Right atrium auricular region (tissue), 2 donors: ENCODE data around the gene IL20RA. TPM values are rescaled to one million over a fixed set of nuclear protein-coding genes. Genes with fewer than 3 reads are reported as not detected.

ENCODE experiments used
- DNase-seq: peaks from one replicate; pipeline ENCODE4 v3.0.0-alpha.2; 2019; ENCODE audit warnings: low spot score
- H3K27ac ChIP-seq, 2 donors: fragments of 200-600 bp; sonication (generic); 1 replicate in 1 of 2; 2 replicates in 1 of 2; pipeline ENCODE4 v1.5.1; 2016 to 2019
- H3K27me3 ChIP-seq, 2 donors: fragments of 200-600 bp; sonication (generic); one replicate each; pipeline versions ENCODE4 v1.5.1 to v1.6.0; 2017 to 2019
- H3K36me3 ChIP-seq: fragments of 200-600 bp; sonication (generic); one replicate; pipeline ENCODE4 v1.5.1; 2016
- H3K4me1 ChIP-seq, 2 donors: fragments of 200-600 bp; sonication (generic); one replicate each; pipeline versions ENCODE4 v1.5.1 to v1.6.0; 2017 to 2019
- H3K4me3 ChIP-seq, 2 donors: fragments of 200-600 bp; sonication (generic); 1 replicate in 1 of 2; 2 replicates in 1 of 2; pipeline ENCODE4 v1.5.1; 2017 to 2019; ENCODE audit warnings: mild to moderate bottlenecking in 1 of 2, moderate library complexity in 1 of 2
- H3K9me3 ChIP-seq, 2 donors: fragments of 200-600 bp; sonication (generic); one replicate each; pipeline ENCODE4 v1.5.1; 2019
- total RNA-seq, 2 donors: library from RNA; depleted of rRNA; stranded (reverse); fragments of >200 nt; gene quantifications; one replicate each; pipeline ENCODE4 v1.1.0, GENCODE V29; 2016
- TF ChIP-seq, protein P1 (sequence below), 2 donors: fragments of 200-600 bp; sonication (generic); IDR thresholded peaks; one replicate each; pipeline ENCODE4 v1.5.1; 2019; ENCODE audit warnings: antibody characterized with exemption in 2 of 2

The IL20RA gene
- total RNA-seq, 2 donors from 2014 or later: 0.12 to 5.0 TPM

DNA sequence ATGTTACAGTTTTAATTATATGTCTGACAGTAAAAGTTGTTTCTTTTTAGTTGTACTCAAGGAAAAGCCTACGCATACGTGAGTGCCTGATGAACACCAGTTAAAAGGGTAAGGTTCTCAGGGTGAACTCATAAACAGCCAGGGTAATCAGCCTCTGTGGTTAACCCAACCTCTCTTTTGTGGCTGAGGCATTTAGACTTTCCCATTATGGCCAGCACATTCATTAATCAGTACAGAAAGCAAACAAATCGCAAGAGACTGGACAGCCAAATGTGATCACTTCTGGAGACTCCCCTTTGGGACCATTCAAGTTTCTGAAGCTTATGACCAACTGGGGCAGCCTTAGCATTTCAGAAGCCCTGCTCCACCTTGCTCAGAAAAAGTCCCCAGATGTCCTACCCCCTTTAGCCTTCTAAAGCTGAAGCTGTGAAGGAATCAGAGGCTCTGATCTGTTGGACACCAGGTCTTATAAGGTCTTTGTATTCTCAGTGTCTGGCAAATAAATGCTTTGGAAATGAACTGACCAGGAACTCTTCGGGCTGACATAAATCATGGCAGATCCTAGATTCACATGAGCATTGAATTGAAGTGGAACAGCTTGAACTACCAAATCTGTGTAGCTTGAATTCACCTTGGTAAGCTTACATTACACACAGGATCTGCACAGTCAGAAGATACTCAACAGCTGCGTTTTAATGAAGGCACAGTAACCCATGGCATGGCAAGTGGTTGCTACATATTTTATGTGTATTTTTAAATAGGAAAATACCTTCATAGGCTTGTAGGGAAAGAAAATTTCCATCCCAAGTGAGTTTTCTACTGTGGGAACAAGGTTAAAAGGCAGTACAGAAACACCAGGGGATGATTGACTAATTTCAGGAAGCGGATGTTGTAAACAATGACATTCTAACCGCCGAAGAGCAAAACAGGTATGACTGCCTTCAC lies 18.7 kb downstream of the IL20RA start:
- Histone ChIP-seq H3K4me3 (no peak overlapping the region), H3K27me3 (no peaks in the 10 kb centered on the region), H3K9me3 (no peaks in the 10 kb centered on the region), H3K4me1 (no peaks in the 10 kb centered on the region), H3K36me3 (no peaks in the 10 kb centered on the region), H3K27ac (no peak overlapping the region)
- no peak for DNase-seq
- TF ChIP-seq, protein P1, sequence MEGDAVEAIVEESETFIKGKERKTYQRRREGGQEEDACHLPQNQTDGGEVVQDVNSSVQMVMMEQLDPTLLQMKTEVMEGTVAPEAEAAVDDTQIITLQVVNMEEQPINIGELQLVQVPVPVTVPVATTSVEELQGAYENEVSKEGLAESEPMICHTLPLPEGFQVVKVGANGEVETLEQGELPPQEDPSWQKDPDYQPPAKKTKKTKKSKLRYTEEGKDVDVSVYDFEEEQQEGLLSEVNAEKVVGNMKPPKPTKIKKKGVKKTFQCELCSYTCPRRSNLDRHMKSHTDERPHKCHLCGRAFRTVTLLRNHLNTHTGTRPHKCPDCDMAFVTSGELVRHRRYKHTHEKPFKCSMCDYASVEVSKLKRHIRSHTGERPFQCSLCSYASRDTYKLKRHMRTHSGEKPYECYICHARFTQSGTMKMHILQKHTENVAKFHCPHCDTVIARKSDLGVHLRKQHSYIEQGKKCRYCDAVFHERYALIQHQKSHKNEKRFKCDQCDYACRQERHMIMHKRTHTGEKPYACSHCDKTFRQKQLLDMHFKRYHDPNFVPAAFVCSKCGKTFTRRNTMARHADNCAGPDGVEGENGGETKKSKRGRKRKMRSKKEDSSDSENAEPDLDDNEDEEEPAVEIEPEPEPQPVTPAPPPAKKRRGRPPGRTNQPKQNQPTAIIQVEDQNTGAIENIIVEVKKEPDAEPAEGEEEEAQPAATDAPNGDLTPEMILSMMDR (IDR thresholded peaks at IDR 0.05): no peak

DNA sequence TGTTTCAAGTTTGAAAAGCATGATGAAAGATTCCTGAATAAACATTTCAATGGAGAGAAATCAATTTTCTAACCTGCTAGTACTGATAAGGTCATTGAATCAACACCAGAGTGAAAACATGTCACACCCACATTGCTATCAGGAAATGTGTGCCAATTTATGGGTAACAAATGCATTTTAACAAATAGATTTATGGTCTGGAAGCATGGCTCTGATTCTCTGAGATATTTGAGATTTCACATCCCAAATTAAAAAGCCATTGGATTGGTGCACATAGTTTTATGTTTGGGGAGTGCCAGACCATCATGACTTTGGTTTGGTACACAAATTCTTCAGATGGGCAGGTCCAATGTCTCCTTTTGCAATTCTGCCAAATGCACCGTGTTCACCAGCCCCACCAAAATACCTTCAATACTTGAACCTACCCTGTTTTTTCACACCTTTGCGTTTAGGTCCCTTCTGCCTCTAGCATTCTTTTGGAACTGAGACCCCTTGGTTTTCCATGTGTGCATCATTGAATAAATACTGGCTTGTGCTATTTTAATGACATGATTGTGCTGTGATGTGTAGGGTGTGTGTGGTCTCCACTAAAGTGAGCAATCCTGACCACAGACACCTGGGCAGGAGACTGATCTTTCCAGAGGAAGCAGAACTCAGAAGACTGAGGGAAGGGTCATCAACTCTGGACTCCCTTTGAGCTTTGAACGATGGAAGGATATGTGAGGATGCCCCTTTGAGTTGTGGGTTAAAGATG lies 20.4 kb downstream of the IL20RA start:
- no peak for DNase-seq
- Histone ChIP-seq H3K36me3 (no peaks in the 10 kb centered on the region), H3K9me3 (peaks cover 0 to 6% of the 10 kb centered on the region in 2 donors), H3K27me3 (no peaks in the 10 kb centered on the region), H3K4me3 (no peak overlapping the region), H3K4me1 (no peaks in the 10 kb centered on the region), H3K27ac (no peak overlapping the region)
- TF ChIP-seq, protein P1 (IDR thresholded peaks at IDR 0.05): no peak

DNA sequence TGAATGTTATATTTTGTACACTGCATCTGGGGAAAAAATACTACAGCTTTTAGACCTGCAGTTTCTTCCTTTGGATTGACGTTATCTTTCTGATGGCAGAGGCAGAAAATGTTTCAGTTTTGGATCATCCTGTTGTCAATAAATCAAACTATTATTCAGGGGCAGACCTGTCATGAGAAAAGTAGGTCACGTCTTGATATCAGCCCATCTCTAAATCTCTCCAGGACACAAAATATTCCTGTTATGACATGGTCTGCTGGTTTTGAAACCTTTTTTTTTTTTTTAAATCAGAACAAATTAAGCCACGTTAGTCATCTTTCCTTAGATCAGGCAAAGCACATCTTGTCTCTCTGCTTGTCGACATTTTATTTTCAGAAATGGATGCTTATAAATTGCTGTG lies 24.0 kb downstream of the IL20RA start:
- Histone ChIP-seq H3K27ac (no peak overlapping the region), H3K27me3 (no peaks in the 10 kb centered on the region), H3K36me3 (no peaks in the 10 kb centered on the region), H3K9me3 (peaks cover 0 to 6% of the 10 kb centered on the region in 2 donors), H3K4me1 (no peaks in the 10 kb centered on the region), H3K4me3 (no peak overlapping the region)
- TF ChIP-seq, protein P1 (IDR thresholded peaks at IDR 0.05): no peak
- DNase-seq: no peak

GRCh38 chr6:137019476-137020272 lies 25.1 kb downstream of the IL20RA start:
- Histone ChIP-seq H3K27ac (no peak overlapping the region), H3K4me3 (no peak overlapping the region), H3K9me3 (peaks cover 0 to 6% of the 10 kb centered on the region in 2 donors), H3K36me3 (no peaks in the 10 kb centered on the region), H3K27me3 (no peaks in the 10 kb centered on the region), H3K4me1 (no peaks in the 10 kb centered on the region)
- TF ChIP-seq, protein P1 (IDR thresholded peaks at IDR 0.05): no peak
- DNase-seq: no peak

DNA sequence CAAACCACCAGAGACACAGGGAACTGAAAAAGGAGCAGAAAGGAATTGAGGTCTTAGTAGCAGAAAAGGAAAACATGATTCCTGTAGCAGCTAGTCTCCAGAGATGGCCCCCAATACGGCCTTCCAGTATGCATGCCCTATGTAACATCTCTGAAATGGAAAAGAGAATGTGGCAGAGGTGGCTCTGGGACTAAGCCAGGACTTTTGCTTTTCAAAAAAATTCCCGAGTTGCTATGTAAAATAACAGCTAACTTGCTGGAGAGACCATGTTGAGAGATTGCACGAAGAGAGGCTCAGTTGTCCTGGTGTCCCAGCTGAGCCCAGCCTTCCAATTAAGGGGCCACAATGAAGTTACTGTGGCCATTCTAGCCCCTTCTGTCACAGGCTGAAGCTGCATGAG lies 27.7 kb downstream of the IL20RA start:
- Histone ChIP-seq H3K4me1 (no peaks in the 10 kb centered on the region), H3K9me3 (peaks cover 0 to 6% of the 10 kb centered on the region in 2 donors), H3K4me3 (no peak overlapping the region), H3K27me3 (no peaks in the 10 kb centered on the region), H3K36me3 (no peaks in the 10 kb centered on the region), H3K27ac (no peak overlapping the region)
- TF ChIP-seq, protein P1 (IDR thresholded peaks at IDR 0.05): no peak
- no peak for DNase-seq
